ENCODE measurements around the gene ST6GAL1. TPM values are rescaled to one million over a fixed set of nuclear protein-coding genes. Genes with fewer than 3 reads are reported as not detected.

ST6GAL1 gene
- total and polyA plus RNA-seq, 2 of the 13 experiments (the other 11 are each of a cell fraction or from before 2014, with no cell fraction given): 79.9 to 164 TPM

DNA sequence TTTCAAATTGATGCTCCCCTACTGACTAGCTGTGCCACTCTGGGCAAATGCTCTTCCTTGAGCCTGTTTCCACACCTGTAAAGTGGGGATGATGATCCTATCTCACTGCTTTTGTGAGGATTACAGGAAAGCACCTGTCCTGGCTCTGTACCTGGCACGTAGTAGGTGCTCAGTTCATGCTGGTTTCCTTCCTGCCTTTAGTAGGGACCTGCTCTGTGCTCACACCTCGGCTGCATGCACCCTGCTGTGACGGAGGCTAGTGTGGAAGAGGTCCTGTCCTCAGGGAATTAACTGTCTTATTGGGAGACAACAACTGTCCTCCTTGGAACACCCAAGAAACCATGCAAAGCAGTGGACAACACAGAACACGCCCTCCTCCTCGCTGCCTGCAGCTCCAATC lies 147.2 kb downstream of the ST6GAL1 start:
- H4K20me1 ChIP-seq (ENCODE audit: insufficient read depth, low read length): no peaks in the 10 kb centered on the region
- H3K4me3 ChIP-seq (replicated peaks in 1 of 3; ENCODE audit: insufficient read depth in 1 of 3, low read depth in 2 of 3, low read length in 3 of 3): no peak overlapping the region
- H2AFZ ChIP-seq (ENCODE audit: low read length): no peak overlapping the region
- no peaks in the 10 kb centered on the region for H3K27me3 ChIP-seq (ENCODE audit: control insufficient read depth in 1 of 2, insufficient read depth in 2 of 2, low read length in 2 of 2)
- peaks cover 28% of the 10 kb centered on the region for H3K4me1 ChIP-seq (ENCODE audit: insufficient read depth, low read length)
- no peaks in the 10 kb centered on the region for H3K79me2 ChIP-seq (ENCODE audit: insufficient read depth, low read length)
- ChIA-PET CTCF (ENCODE audit: low intra/inter-chr PET ratio, low total read pairs) (no interaction called here), POLR2A (no interaction called here)
- no peaks in the 10 kb centered on the region for H3K9me3 ChIP-seq (ENCODE audit: low read length)
- FAIRE-seq (no peak), DNase-seq (ENCODE audit: low spot score) (no peak), ATAC-seq (no peak)
- 0 out of 2 replicates have a peak, but pooled peaks have one; percentile 22 for TF ChIP-seq ZKSCAN1 (IDR thresholded peaks at IDR 0.05; ENCODE audit: low read length)
- no peak for TF ChIP-seq BORCS8-MEF2B (CRISPR knock-in tag; IDR thresholded peaks at IDR 0.05)
- no peak for TF ChIP-seq ZNF772 (CRISPR knock-in tag; IDR thresholded peaks at IDR 0.05)
- peak; percentile 3 for TF ChIP-seq RBM22 (optimal IDR thresholded peaks at IDR 0.05; ENCODE audit: low read length)
- TF ChIP-seq, protein P1, sequence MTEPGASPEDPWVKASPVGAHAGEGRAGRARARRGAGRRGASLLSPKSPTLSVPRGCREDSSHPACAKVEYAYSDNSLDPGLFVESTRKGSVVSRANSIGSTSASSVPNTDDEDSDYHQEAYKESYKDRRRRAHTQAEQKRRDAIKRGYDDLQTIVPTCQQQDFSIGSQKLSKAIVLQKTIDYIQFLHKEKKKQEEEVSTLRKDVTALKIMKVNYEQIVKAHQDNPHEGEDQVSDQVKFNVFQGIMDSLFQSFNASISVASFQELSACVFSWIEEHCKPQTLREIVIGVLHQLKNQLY (CRISPR knock-in tag; IDR thresholded peaks at IDR 0.05): no peak
- 0 out of 2 replicates have a peak, but pooled peaks have one; percentile 6 for TF ChIP-seq POLR2AphosphoS5 (IDR thresholded peaks at IDR 0.05; ENCODE audit: low read depth, low read length)
- intact Hi-C loops (cut with micrococcal nuclease; ENCODE audit: unreplicated experiment): no loop called here
- H3K27ac ChIP-seq (ENCODE audit: extremely low read length, insufficient read depth, low read length): no peak overlapping the region
- in situ Hi-C loops (cut with HindIII; ENCODE audit: extremely low pct_ligation_motif_present, low pct_unique_long_range_greater_than_20kb): no loop called here
- no TSS peak for BruUV-seq (replicated peaks)
- no peak overlapping the region for H3K4me2 ChIP-seq (ENCODE audit: low read depth, low read length)
- 100% methylated on average over 1 of the region's 5 CpGs for WGBS (ENCODE audit: low lambda C conversion rate)
- H3K36me3 ChIP-seq (replicated peaks in 1 of 2; ENCODE audit: control insufficient read depth in 1 of 2, insufficient read depth in 2 of 2, low read length in 2 of 2): peaks cover 34 to 54% of the 10 kb centered on the region in 2 experiments
- no peak overlapping the region for H3K9ac ChIP-seq (ENCODE audit: insufficient read depth, low read depth, low read length)

DNA sequence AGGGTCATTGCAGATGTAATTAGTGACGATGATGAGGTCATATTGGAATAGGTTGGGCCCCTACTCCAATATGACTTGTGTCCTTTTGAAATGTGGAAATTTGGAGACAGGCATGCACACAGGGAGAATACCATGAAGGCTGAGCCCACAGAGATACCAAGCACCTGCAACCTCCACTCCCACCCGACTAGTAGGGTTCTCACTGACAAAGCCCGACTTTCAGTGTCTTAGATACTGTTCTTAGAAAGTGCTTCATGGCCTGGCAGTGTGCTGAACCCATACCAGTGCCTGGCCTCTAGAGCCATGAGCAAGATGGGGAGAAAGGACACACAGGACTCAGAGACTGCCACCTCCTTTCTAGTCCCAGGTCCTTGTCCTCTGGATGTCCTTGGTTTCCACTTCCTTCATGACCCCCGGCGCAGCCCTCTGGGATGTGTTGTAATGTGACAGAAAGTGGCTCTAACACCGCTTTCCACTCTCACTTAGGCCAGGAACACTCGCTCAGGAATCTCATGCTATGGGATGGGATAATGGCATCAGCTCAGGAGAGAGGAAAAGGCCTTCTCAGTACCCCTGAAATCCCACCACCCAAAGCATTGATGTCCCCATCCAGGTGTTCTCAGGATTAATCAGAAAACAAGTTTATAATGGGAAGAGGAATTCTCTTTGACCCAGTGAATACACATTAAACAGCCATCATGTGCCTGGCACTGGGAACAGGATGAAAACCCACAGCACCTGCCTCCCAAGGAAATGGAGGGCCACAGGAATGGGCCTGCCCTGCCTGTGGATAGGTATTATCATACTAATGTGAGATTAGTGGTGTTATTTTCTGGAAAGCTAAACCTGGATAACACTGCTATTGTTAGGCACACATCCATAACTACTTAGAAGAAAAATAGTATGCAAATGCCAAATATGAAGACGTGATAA lies 149.0 kb downstream of the ST6GAL1 start:
- Histone ChIP-seq H3K4me1 (ENCODE audit: insufficient read depth, low read length) (peaks cover 23% of the 10 kb centered on the region), H3K79me2 (ENCODE audit: insufficient read depth, low read length) (no peaks in the 10 kb centered on the region), H4K20me1 (ENCODE audit: insufficient read depth, low read length) (no peaks in the 10 kb centered on the region), H3K27ac (ENCODE audit: extremely low read length, insufficient read depth, low read length) (no peak overlapping the region), H2AFZ (ENCODE audit: low read length) (no peak overlapping the region), H3K9ac (ENCODE audit: insufficient read depth, low read depth, low read length) (no peak overlapping the region), H3K4me3 (replicated peaks in 1 of 3; ENCODE audit: insufficient read depth in 1 of 3, low read depth in 2 of 3, low read length in 3 of 3) (no peak overlapping the region), H3K4me2 (ENCODE audit: low read depth, low read length) (no peak overlapping the region), H3K9me3 (ENCODE audit: low read length) (no peaks in the 10 kb centered on the region), H3K27me3 (ENCODE audit: control insufficient read depth in 1 of 2, insufficient read depth in 2 of 2, low read length in 2 of 2) (no peaks in the 10 kb centered on the region), H3K36me3 (replicated peaks in 1 of 2; ENCODE audit: control insufficient read depth in 1 of 2, insufficient read depth in 2 of 2, low read length in 2 of 2) (peaks cover 26 to 36% of the 10 kb centered on the region in 2 experiments)
- FAIRE-seq (no peak), ATAC-seq (no peak), DNase-seq (ENCODE audit: low spot score) (no peak)
- in situ Hi-C loops (cut with HindIII; ENCODE audit: extremely low pct_ligation_motif_present, low pct_unique_long_range_greater_than_20kb): no loop called here
- ChIA-PET CTCF (ENCODE audit: low intra/inter-chr PET ratio, low total read pairs) (no interaction called here), POLR2A (no interaction called here)
- intact Hi-C loops (cut with micrococcal nuclease; ENCODE audit: unreplicated experiment): no loop called here
- WGBS (ENCODE audit: low lambda C conversion rate): 98% methylated on average over 7 of the region's 8 CpGs
- BruUV-seq (replicated peaks): no TSS peak
- TF ChIP-seq PAF1 (CRISPR knock-in tag; IDR thresholded peaks at IDR 0.05): peak; percentile 84; the same call in 1 of the 2 replicates
- TF ChIP-seq NCOR1 (IDR thresholded peaks at IDR 0.05; ENCODE audit: borderline replicate concordance, low read length): no peak
- TF ChIP-seq GABPA (IDR thresholded peaks at IDR 0.05; ENCODE audit: low read depth, low read length): no peak
- TF ChIP-seq GABPA (CRISPR knock-in tag; IDR thresholded peaks at IDR 0.05; ENCODE audit: low read depth): no peak
- no peak for TF ChIP-seq MTF2 (CRISPR knock-in tag; IDR thresholded peaks at IDR 0.05; ENCODE audit: borderline replicate concordance)
- no peak for TF ChIP-seq ZNF839 (CRISPR knock-in tag; IDR thresholded peaks at IDR 0.05; ENCODE audit: borderline replicate concordance)
- no peak for TF ChIP-seq KLF11 (CRISPR knock-in tag; IDR thresholded peaks at IDR 0.05)
- peak; percentile 30; the same call in 1 of the 2 replicates for TF ChIP-seq ATF7 (IDR thresholded peaks at IDR 0.05)
- TF ChIP-seq ATF7 (CRISPR knock-in tag; IDR thresholded peaks at IDR 0.05): no peak
- TF ChIP-seq ZNF737 (CRISPR knock-in tag; IDR thresholded peaks at IDR 0.05; ENCODE audit: borderline replicate concordance): no peak
- no peak for TF ChIP-seq ZNF530 (CRISPR knock-in tag; IDR thresholded peaks at IDR 0.05; ENCODE audit: low read depth)
- peak; percentile 45 for TF ChIP-seq RBM22 (optimal IDR thresholded peaks at IDR 0.05; ENCODE audit: low read length)
- TF ChIP-seq MYNN (CRISPR knock-in tag; IDR thresholded peaks at IDR 0.05; ENCODE audit: low read depth): no peak
- 0 out of 2 replicates have a peak, but pooled peaks have one; percentile 11 for TF ChIP-seq POLR2AphosphoS5 (IDR thresholded peaks at IDR 0.05; ENCODE audit: low read depth, low read length)
- TF ChIP-seq GFI1 (CRISPR knock-in tag; IDR thresholded peaks at IDR 0.05; ENCODE audit: borderline replicate concordance): no peak
- peak; percentile 49; the same call in 1 of the 2 replicates for TF ChIP-seq POLR2G (IDR thresholded peaks at IDR 0.05; ENCODE audit: low read depth, low read length)

Measured in HepG2 (cell line).